ENCODE data around the gene SH3BP5.

Gene SH3BP5

GRCh38 chr3:15336057-15336456 is 3.7 kb upstream of the SH3BP5 start:
- Mint-ChIP-seq H3K4me1 (peaks cover 40% of the 10 kb centered on the region), H3K4me3 (no peak overlapping the region), H3K36me3 (no peaks in the 10 kb centered on the region), H3K27ac (no peak overlapping the region), H3K27me3 (no peaks in the 10 kb centered on the region), H3K9me3 (no peaks in the 10 kb centered on the region)

- H3K4me1 Mint-ChIP-seq = peaks cover 49% of the 10 kb centered on the region
- H3K27ac Mint-ChIP-seq = no peak overlapping the region
- no peaks in the 10 kb centered on the region for H3K9me3 Mint-ChIP-seq
- no peak overlapping the region for H3K4me3 Mint-ChIP-seq
- no peaks in the 10 kb centered on the region for H3K27me3 Mint-ChIP-seq
- peaks cover 2% of the 10 kb centered on the region for H3K36me3 Mint-ChIP-seq
Measured at GRCh38 chr3:15333956-15334263, 1.5 kb upstream of the SH3BP5 start.

- H3K27ac Mint-ChIP-seq = peak overlapping the region; percentile 41
- H3K9me3 Mint-ChIP-seq = no peaks in the 10 kb centered on the region
- H3K4me3 Mint-ChIP-seq = peak overlapping the region; percentile 92
- no peaks in the 10 kb centered on the region for H3K27me3 Mint-ChIP-seq
- peaks cover 4% of the 10 kb centered on the region for H3K36me3 Mint-ChIP-seq
- peaks cover 49% of the 10 kb centered on the region for H3K4me1 Mint-ChIP-seq
Measured at GRCh38 chr3:15333099-15333955, 941 bp upstream of the SH3BP5 start.

GRCh38 chr3:15331606-15332404 is 581 bp downstream of the SH3BP5 start:
- Mint-ChIP-seq H3K27me3 (no peaks in the 10 kb centered on the region), H3K4me3 (peak overlapping the region; percentile 88), H3K4me1 (peaks cover 61% of the 10 kb centered on the region), H3K36me3 (peaks cover 7% of the 10 kb centered on the region), H3K27ac (peak overlapping the region; percentile 77), H3K9me3 (no peaks in the 10 kb centered on the region)

- H3K9me3 Mint-ChIP-seq = no peaks in the 10 kb centered on the region
- peak overlapping the region; percentile 69 for H3K27ac Mint-ChIP-seq
- H3K4me3 Mint-ChIP-seq = peak overlapping the region; percentile 88
- no peaks in the 10 kb centered on the region for H3K27me3 Mint-ChIP-seq
- peaks cover 67% of the 10 kb centered on the region for H3K4me1 Mint-ChIP-seq
- peaks cover 7% of the 10 kb centered on the region for H3K36me3 Mint-ChIP-seq
Measured at GRCh38 chr3:15331072-15331605, 1.2 kb downstream of the SH3BP5 start.

GRCh38 chr3:15330031-15330596 is 2.3 kb downstream of the SH3BP5 start:
- Mint-ChIP-seq H3K27me3 (no peaks in the 10 kb centered on the region), H3K36me3 (peaks cover 7% of the 10 kb centered on the region), H3K4me3 (peak overlapping the region; percentile 11), H3K9me3 (no peaks in the 10 kb centered on the region), H3K4me1 (peaks cover 76% of the 10 kb centered on the region), H3K27ac (no peak overlapping the region)

- Mint-ChIP-seq H3K9me3 (no peaks in the 10 kb centered on the region), H3K36me3 (peaks cover 7% of the 10 kb centered on the region), H3K4me3 (no peak overlapping the region), H3K27ac (no peak overlapping the region), H3K4me1 (peaks cover 84% of the 10 kb centered on the region), H3K27me3 (no peaks in the 10 kb centered on the region)
Measured at GRCh38 chr3:15329046-15330005, 3.1 kb downstream of the SH3BP5 start.

GRCh38 chr3:15327941-15328340 is 4.4 kb downstream of the SH3BP5 start:
- Mint-ChIP-seq H3K27ac (peak overlapping the region; percentile 43), H3K9me3 (no peaks in the 10 kb centered on the region), H3K36me3 (peaks cover 7% of the 10 kb centered on the region)

GRCh38 chr3:15326673-15327072 is 5.7 kb downstream of the SH3BP5 start:
- Mint-ChIP-seq H3K36me3 (peaks cover 9% of the 10 kb centered on the region), H3K4me3 (no peak overlapping the region), H3K9me3 (no peaks in the 10 kb centered on the region), H3K27me3 (no peaks in the 10 kb centered on the region), H3K4me1 (peaks cover 80% of the 10 kb centered on the region), H3K27ac (peak overlapping the region; percentile 35)

More at GRCh38 chr3:15327941-15328340, 4.4 kb downstream of the SH3BP5 start:
- H3K4me1 Mint-ChIP-seq = peaks cover 84% of the 10 kb centered on the region
- H3K4me3 Mint-ChIP-seq = no peak overlapping the region
- no peaks in the 10 kb centered on the region for H3K27me3 Mint-ChIP-seq

- H3K9me3 Mint-ChIP-seq = no peaks in the 10 kb centered on the region
- H3K36me3 Mint-ChIP-seq = peaks cover 9% of the 10 kb centered on the region
- no peak overlapping the region for H3K4me3 Mint-ChIP-seq
- peaks cover 80% of the 10 kb centered on the region for H3K4me1 Mint-ChIP-seq
- no peak overlapping the region for H3K27ac Mint-ChIP-seq
- no peaks in the 10 kb centered on the region for H3K27me3 Mint-ChIP-seq
Measured at GRCh38 chr3:15326037-15326436, 6.3 kb downstream of the SH3BP5 start.

GRCh38 chr3:15325228-15325627 is 7.2 kb downstream of the SH3BP5 start:
- Mint-ChIP-seq H3K4me3 (no peak overlapping the region), H3K36me3 (peaks cover 9% of the 10 kb centered on the region), H3K27ac (no peak overlapping the region), H3K9me3 (no peaks in the 10 kb centered on the region), H3K27me3 (no peaks in the 10 kb centered on the region), H3K4me1 (peaks cover 79% of the 10 kb centered on the region)

GRCh38 chr3:15324379-15324808 is 8.0 kb downstream of the SH3BP5 start:
- H3K27ac Mint-ChIP-seq = peak overlapping the region; percentile 8
- peaks cover 7% of the 10 kb centered on the region for H3K36me3 Mint-ChIP-seq
- H3K4me1 Mint-ChIP-seq = peaks cover 81% of the 10 kb centered on the region
- no peak overlapping the region for H3K4me3 Mint-ChIP-seq
- H3K27me3 Mint-ChIP-seq = no peaks in the 10 kb centered on the region
- H3K9me3 Mint-ChIP-seq = no peaks in the 10 kb centered on the region

GRCh38 chr3:15323063-15323462 is 9.3 kb downstream of the SH3BP5 start:
- Mint-ChIP-seq H3K4me3 (no peak overlapping the region), H3K27ac (no peak overlapping the region), H3K27me3 (no peaks in the 10 kb centered on the region), H3K4me1 (peaks cover 80% of the 10 kb centered on the region), H3K9me3 (no peaks in the 10 kb centered on the region), H3K36me3 (peaks cover 5% of the 10 kb centered on the region)

GRCh38 chr3:15321349-15321748 is 11.0 kb downstream of the SH3BP5 start:
- no peaks in the 10 kb centered on the region for H3K9me3 Mint-ChIP-seq
- H3K4me3 Mint-ChIP-seq = no peak overlapping the region
- H3K27me3 Mint-ChIP-seq = no peaks in the 10 kb centered on the region
- peaks cover 3% of the 10 kb centered on the region for H3K36me3 Mint-ChIP-seq
- H3K4me1 Mint-ChIP-seq = peaks cover 82% of the 10 kb centered on the region
- peak overlapping the region; percentile 84 for H3K27ac Mint-ChIP-seq

- Mint-ChIP-seq H3K9me3 (no peaks in the 10 kb centered on the region), H3K4me1 (peaks cover 81% of the 10 kb centered on the region), H3K27ac (peak overlapping the region; percentile 74), H3K27me3 (no peaks in the 10 kb centered on the region), H3K4me3 (peak overlapping the region; percentile 61), H3K36me3 (peaks cover 3% of the 10 kb centered on the region)
Measured at GRCh38 chr3:15319575-15319974, 12.8 kb downstream of the SH3BP5 start.

All from activated naive CD4-positive, alpha-beta T cell treated with anti-CD3 and anti-CD28 coated beads, Interleukin-2, amount 50 U/mL, for 24 hours (primary cell).